Neural progenitor cell (in vitro differentiated cells): ENCODE results near the gene RTKN. TPM values are rescaled to one million over a fixed set of nuclear protein-coding genes. Genes with fewer than 3 reads are reported as not detected.
A peak's percentile ranks its signal among the peaks of the same experiment; 100 is the strongest.

Experiments
- DNase-seq: peaks from one replicate; pipeline ENCODE4 v3.0.0-alpha.2; 2016; ENCODE audit warnings: low spot score
- H2AFZ ChIP-seq: fragments of 200-600 bp; sonication (generic); replicated peaks from 2 replicates; pipeline ENCODE4 v1.6.1; 2016; ENCODE audit warnings: antibody characterized with exemption
- H3F3A ChIP-seq: fragments of 200-600 bp; sonication (generic); 2 replicates; pipeline ENCODE4 v1.6.1; 2016; ENCODE audit warnings: antibody characterized with exemption, low read depth
- H3K27ac ChIP-seq: fragments of 200-600 bp; sonication (generic); 2 replicates; pipeline ENCODE4 v1.5.1; 2016; ENCODE audit warnings: mild to moderate bottlenecking
- H3K27me3 ChIP-seq: fragments of 200-600 bp; sonication (generic); 2 replicates; pipeline ENCODE4 v1.6.1; 2016; ENCODE audit warnings: mild to moderate bottlenecking, moderate library complexity
- H3K36me3 ChIP-seq: fragments of 200-600 bp; sonication (generic); 2 replicates; pipeline ENCODE4 v1.5.1; 2016
- H3K4me1 ChIP-seq: fragments of 200-600 bp; sonication (generic); 2 replicates; pipeline ENCODE4 v1.6.1; 2016; ENCODE audit warnings: mixed run types
- H3K4me2 ChIP-seq: fragments of 200-600 bp; sonication (generic); 2 replicates; pipeline ENCODE4 v1.6.1; 2016
- H3K4me3 ChIP-seq: fragments of 200-600 bp; sonication (generic); 2 replicates; pipeline ENCODE4 v1.5.1; 2016
- H3K79me2 ChIP-seq: fragments of 200-600 bp; sonication (generic); 2 replicates; pipeline ENCODE4 v1.6.1; 2016; ENCODE audit warnings: low read depth
- H3K9ac ChIP-seq: fragments of 200-600 bp; sonication (generic); 2 replicates; pipeline ENCODE4 v1.6.1; 2016
- H3K9me3 ChIP-seq: fragments of 200-600 bp; sonication (generic); 2 replicates; pipeline ENCODE4 v1.5.1; 2016; ENCODE audit warnings: low read depth
- H4K20me1 ChIP-seq: fragments of 200-600 bp; sonication (generic); 2 replicates; pipeline ENCODE4 v1.6.1; 2016; ENCODE audit warnings: low read depth
- H3K27ac Mint-ChIP-seq: 3 replicates; pipeline ENCODE4 v1.8.0; 2021; ENCODE audit warnings: mixed read lengths
- H3K27me3 Mint-ChIP-seq: 2 replicates; pipeline ENCODE4 v1.8.0; 2022; ENCODE audit warnings: low read depth, mild to moderate bottlenecking, inconsistent platforms, moderate library complexity, mixed read lengths; ENCODE audit not compliant: insufficient read depth
- H3K36me3 Mint-ChIP-seq: 3 replicates; pipeline ENCODE4 v1.8.0; 2021; ENCODE audit warnings: mixed read lengths
- H3K4me1 Mint-ChIP-seq: 3 replicates; pipeline ENCODE4 v1.8.0; 2021; ENCODE audit warnings: mixed read lengths
- H3K4me3 Mint-ChIP-seq: 3 replicates; pipeline ENCODE4 v1.8.0; 2021; ENCODE audit warnings: mild to moderate bottlenecking, moderate library complexity, mixed read lengths
- H3K9me3 Mint-ChIP-seq: 3 replicates; pipeline ENCODE4 v1.8.0; 2020; ENCODE audit warnings: mixed read lengths
- CTCF ChIP-seq: fragments of 200-600 bp; sonication (generic); IDR thresholded peaks from 2 replicates; pipeline ENCODE4 v1.5.1; 2017; ENCODE audit warnings: antibody characterized with exemption, mild to moderate bottlenecking
- EZH2 ChIP-seq: fragments of 200-600 bp; sonication (generic); IDR thresholded peaks from 2 replicates; pipeline ENCODE4 v1.6.1; 2017; ENCODE audit warnings: antibody characterized with exemption, mild to moderate bottlenecking, moderate library complexity
- EZH2phosphoT487 ChIP-seq: fragments of 200-600 bp; sonication (generic); IDR thresholded peaks from 2 replicates; pipeline ENCODE4 v1.6.1; 2017; ENCODE audit warnings: antibody characterized with exemption
- total RNA-seq: library from RNA; depleted of rRNA; stranded (reverse); fragments of >200 nt; gene quantifications from 2 replicates; pipeline ENCODE4 v1.2.3, GENCODE V29; 2015; ENCODE audit warnings: low replicate concordance

RTKN gene
- total RNA-seq, 1 donor from 2014 or later: 11.4 TPM

- Mint-ChIP-seq H3K9me3 (no peaks in the 10 kb centered on the region), H3K36me3 (no peaks in the 10 kb centered on the region), H3K4me3 (no peak overlapping the region), H3K4me1 (peaks cover 4% of the 10 kb centered on the region), H3K27ac (no peak overlapping the region), H3K27me3 (peaks cover 2% of the 10 kb centered on the region)
- TF ChIP-seq EZH2 (no peak), CTCF (no peak), EZH2phosphoT487 (no peak)
- Histone ChIP-seq H3K27ac (no peak overlapping the region), H3K79me2 (peaks cover 59% of the 10 kb centered on the region), H3F3A (peaks cover 6% of the 10 kb centered on the region), H3K27me3 (no peaks in the 10 kb centered on the region), H3K4me3 (peak overlapping the region; percentile 91), H3K9me3 (no peaks in the 10 kb centered on the region), H3K4me2 (peak overlapping the region; percentile 91), H3K36me3 (no peaks in the 10 kb centered on the region), H4K20me1 (peaks cover 54% of the 10 kb centered on the region), H2AFZ (no peak overlapping the region), H3K4me1 (peaks cover 17% of the 10 kb centered on the region), H3K9ac (peak overlapping the region; percentile 83)
- peak; percentile 27 for DNase-seq
Measured at GRCh38 chr2:74390606-74391005, 51.1 kb downstream of the RTKN start.

- H3K4me3 Mint-ChIP-seq: no peak overlapping the region
- Histone ChIP-seq H3K4me3 (no peak overlapping the region), H2AFZ (no peak overlapping the region), H3K27ac (no peak overlapping the region), H3K4me1 (peaks cover 17% of the 10 kb centered on the region), H4K20me1 (peaks cover 65% of the 10 kb centered on the region), H3K4me2 (no peak overlapping the region), H3K79me2 (peaks cover 89% of the 10 kb centered on the region), H3F3A (peaks cover 6% of the 10 kb centered on the region), H3K9me3 (no peaks in the 10 kb centered on the region), H3K27me3 (no peaks in the 10 kb centered on the region), H3K9ac (no peak overlapping the region), H3K36me3 (no peaks in the 10 kb centered on the region)
- no peaks in the 10 kb centered on the region for H3K27me3 Mint-ChIP-seq
- TF ChIP-seq CTCF (no peak), EZH2 (no peak), EZH2phosphoT487 (no peak)
- peaks cover 2% of the 10 kb centered on the region for H3K36me3 Mint-ChIP-seq
- DNase-seq: no peak
- peaks cover 4% of the 10 kb centered on the region for H3K4me1 Mint-ChIP-seq
- H3K27ac Mint-ChIP-seq: no peak overlapping the region
- H3K9me3 Mint-ChIP-seq: no peaks in the 10 kb centered on the region
Measured at GRCh38 chr2:74387346-74387745, 54.4 kb downstream of the RTKN start.

- Histone ChIP-seq H3K4me3 (no peak overlapping the region), H3K79me2 (peaks cover 93% of the 10 kb centered on the region), H3K4me1 (peaks cover 20% of the 10 kb centered on the region), H3K36me3 (no peaks in the 10 kb centered on the region), H3K9me3 (no peaks in the 10 kb centered on the region), H3K4me2 (no peak overlapping the region), H3K27me3 (no peaks in the 10 kb centered on the region), H4K20me1 (peaks cover 75% of the 10 kb centered on the region), H3K9ac (no peak overlapping the region), H3F3A (no peaks in the 10 kb centered on the region), H3K27ac (no peak overlapping the region), H2AFZ (no peak overlapping the region)
- Mint-ChIP-seq H3K4me3 (no peak overlapping the region), H3K36me3 (peaks cover 4% of the 10 kb centered on the region), H3K4me1 (peaks cover 8% of the 10 kb centered on the region), H3K9me3 (no peaks in the 10 kb centered on the region), H3K27ac (no peak overlapping the region), H3K27me3 (peaks cover 2% of the 10 kb centered on the region)
- DNase-seq: no peak
- no peak for TF ChIP-seq CTCF
- TF ChIP-seq EZH2phosphoT487: no peak
- TF ChIP-seq EZH2: no peak
Measured at GRCh38 chr2:74385396-74385795, 56.3 kb downstream of the RTKN start.
